Aorta (tissue), 5 donors: ENCODE results near the gene CCM2L. TPM values are rescaled to one million over a fixed set of nuclear protein-coding genes. Genes with fewer than 3 reads are reported as not detected.
A peak's percentile ranks its signal among the peaks of the same experiment; 100 is the strongest.
"Not testable (repeated sequence)": the region's sequence is repeated elsewhere in the genome, so short reads cannot be mapped to it uniquely, and the experiment has no call there.

Source experiments
- ATAC-seq: fragments of 200-7000 bp; cut with Tn5 transposase; one replicate; pipeline ENCODE4 v1.9.1; 2022; ENCODE audit warnings: moderate library complexity; ENCODE audit not compliant: low FRiP score
- DNase-seq, 2 donors: peaks; one replicate each; pipeline ENCODE4 v3.0.0-alpha.2; 2020
- H3K27ac ChIP-seq, 2 donors: one replicate each; pipeline ENCODE4 v1.5.1; 2013; ENCODE audit warnings: low read length in 2 of 2, mild to moderate bottlenecking in 2 of 2, moderate library complexity in 2 of 2, control low read depth in 1 of 2, inconsistent platforms in 1 of 2, low read depth in 1 of 2
- H3K27me3 ChIP-seq, 2 donors: one replicate each; pipeline ENCODE4 v1.6.1; 2013; ENCODE audit warnings: control low read depth in 1 of 2, low read length in 1 of 2, mild to moderate bottlenecking in 1 of 2, moderate library complexity in 1 of 2; ENCODE audit not compliant: insufficient read depth in 2 of 2, control insufficient read depth in 1 of 2
- H3K36me3 ChIP-seq, 2 donors: one replicate each; pipeline ENCODE4 v1.6.1; 2013; ENCODE audit warnings: control low read depth in 1 of 2, low read length in 1 of 2, mild to moderate bottlenecking in 1 of 2; ENCODE audit not compliant: insufficient read depth in 2 of 2, control insufficient read depth in 1 of 2
- H3K4me1 ChIP-seq, 2 donors: one replicate each; pipeline ENCODE4 v1.6.1; 2013; ENCODE audit warnings: low read length in 2 of 2, control low read depth in 1 of 2, mild to moderate bottlenecking in 1 of 2, moderate library complexity in 1 of 2; ENCODE audit not compliant: insufficient read depth in 2 of 2, control insufficient read depth in 1 of 2
- H3K4me3 ChIP-seq, 2 donors: one replicate each; pipeline ENCODE4 v1.5.1; 2013; ENCODE audit warnings: low read length in 2 of 2, control low read depth in 1 of 2, mild to moderate bottlenecking in 1 of 2
- H3K9me3 ChIP-seq: one replicate; pipeline ENCODE4 v1.6.1; 2013; ENCODE audit warnings: mild to moderate bottlenecking, low read length; ENCODE audit not compliant: control insufficient read depth
- WGBS, 2 donors: extraction: QIAGEN DNeasy Blood & Tissue Kit; methylation state at CpG; one replicate each; pipeline ENCODE4 v1.1.7; 2013; 5-methylcytosine and 5-hydroxymethylcytosine counted together
- intact Hi-C, 2 donors: fragments of 100-400 bp; cut with DNase I; formaldehyde crosslinking; loops; one replicate each; pipeline versions ENCODE4 v1.14.2 to v1.15.0; 2022
- polyA plus RNA-seq, 2 donors: library from polyadenylated mRNA; stranded (reverse); fragments of 200-250 nt; gene quantifications; one replicate each; pipeline ENCODE4 v1.2.3, GENCODE V29; 2013
- total RNA-seq, 2 donors: library from RNA; stranded (reverse); fragmentation: NEBNext Ultra II Directional; extraction: Animal tissue kit (Norgen Biotek cat#: 25700); gene quantifications; one replicate each; pipeline ENCODE4 v1.2.1, GENCODE V29; 2021
- donor health status: healthy with polysubstance abuse.
- donor health status: Bipolar disorder and iron deficiency.
- donor health status: DM: no; HTN: no; CAD: no.
- donor health status: DM: no; HTN: no; CAD: no.
- donor health status: DM: yes; HTN: yes; CAD: no.

CCM2L gene
- total and polyA plus RNA-seq, 4 donors: 0.88 to 11.0 (median 4.6) TPM

DNA sequence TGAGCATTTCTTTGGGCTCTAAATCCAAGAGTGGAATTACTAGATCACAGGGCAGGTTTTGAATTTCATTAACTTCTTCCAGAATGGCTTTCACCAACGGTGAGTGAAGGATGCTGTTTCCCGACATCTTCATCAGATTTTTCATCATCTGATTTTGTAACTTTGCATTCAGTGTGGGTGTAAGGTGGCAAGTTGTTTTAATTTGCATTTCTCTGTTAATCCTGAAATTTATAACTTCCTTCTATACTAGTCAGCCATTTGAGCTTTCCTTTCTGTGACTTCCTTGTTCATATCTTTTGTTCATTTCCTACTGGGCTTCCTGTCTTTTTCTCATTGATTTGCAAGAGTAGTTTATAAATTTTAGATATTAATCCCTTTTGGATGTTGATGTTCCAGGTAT lies 23.1 kb downstream of the CCM2L start:
- 73 to 76% methylated on average over 2 of the region's 2 CpGs for WGBS, 2 donors
- no peaks in the 10 kb centered on the region for H3K36me3 ChIP-seq
- H3K4me3 ChIP-seq: no peak overlapping the region
- DNase-seq: no peak
- H3K4me1 ChIP-seq: no peaks in the 10 kb centered on the region
- peaks cover 2% of the 10 kb centered on the region for H3K9me3 ChIP-seq
- no peak for ATAC-seq
- no peaks in the 10 kb centered on the region for H3K27me3 ChIP-seq
- H3K27ac ChIP-seq: no peak overlapping the region
- intact Hi-C loops: loop anchor here (5.0 to 10.0 kb wide), 4 partner anchors 79 to 211 kb away; partner anchors contain the start of gene PDRG1 (in 1 of the 2)

DNA sequence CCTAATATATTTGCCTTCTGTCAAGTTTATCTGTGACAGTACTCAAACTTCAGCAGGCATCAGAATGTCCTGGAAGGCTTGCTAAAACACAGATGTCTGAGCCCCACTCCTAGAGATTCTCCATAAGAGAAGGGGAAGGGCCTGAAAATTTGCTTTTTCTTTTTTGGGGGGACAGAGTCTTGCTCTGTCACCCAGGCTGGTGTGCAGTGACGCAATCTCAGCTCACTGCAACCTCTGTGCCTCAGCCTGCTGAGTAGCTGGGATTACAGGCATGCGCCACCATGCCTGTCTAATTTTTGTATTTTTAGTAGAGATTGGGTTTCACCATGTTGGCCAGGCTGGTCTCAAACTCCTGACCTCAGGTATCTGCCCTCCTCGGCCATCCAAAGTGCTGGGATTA lies 23.5 kb downstream of the CCM2L start:
- not testable (repeated sequence) for H3K27me3 ChIP-seq, H3K36me3 ChIP-seq, DNase-seq, H3K4me3 ChIP-seq, H3K9me3 ChIP-seq, H3K27ac ChIP-seq, ATAC-seq, H3K4me1 ChIP-seq
- WGBS, 2 donors: 82 to 87% methylated on average over 3 of the region's 3 CpGs
- intact Hi-C loops: loop anchor here (5.0 to 10.0 kb wide), 4 partner anchors 79 to 211 kb away; partner anchors contain the start of gene PDRG1 (in 1 of the 2)

DNA sequence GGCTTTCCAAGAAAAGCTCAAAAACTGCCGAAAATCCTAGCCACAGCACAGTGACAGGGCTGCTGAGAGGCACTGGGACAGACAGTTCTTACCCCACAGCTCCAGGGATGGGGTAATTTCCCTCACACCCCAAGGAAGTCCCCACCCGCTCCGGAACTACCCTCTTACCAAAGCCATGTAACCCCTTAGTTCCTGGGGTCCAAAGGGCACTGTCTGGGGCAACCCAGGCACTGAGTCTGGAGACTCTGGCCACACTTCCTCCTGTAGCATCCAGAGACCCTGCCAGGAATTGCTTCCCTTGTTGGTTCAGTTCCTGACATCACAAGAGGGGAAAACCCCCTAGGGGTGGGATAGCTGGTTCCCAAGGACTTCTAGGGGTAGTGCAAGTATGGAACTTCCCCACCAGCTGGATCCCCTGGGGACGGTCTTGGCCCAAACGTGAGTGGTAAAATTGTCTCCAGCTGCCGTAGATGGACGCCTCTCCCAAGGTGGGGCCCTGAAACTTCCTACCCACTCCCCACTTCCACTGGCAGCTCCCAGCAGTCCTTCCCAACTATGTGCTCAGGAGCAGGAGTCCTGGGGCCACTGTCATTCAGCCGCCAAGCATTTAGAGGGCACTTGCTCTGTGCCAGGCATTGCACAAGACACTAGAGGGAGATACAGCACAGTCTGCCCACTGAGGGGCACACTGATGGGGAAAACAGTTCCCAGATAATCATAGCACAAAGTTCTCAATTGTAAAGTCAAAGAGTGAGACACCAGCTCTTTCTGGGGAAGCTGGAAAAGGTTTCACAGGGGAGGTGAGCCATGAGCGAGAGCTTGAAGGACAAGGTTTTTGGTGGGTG lies 24.6 kb downstream of the CCM2L start:
- no peaks in the 10 kb centered on the region for H3K27me3 ChIP-seq
- no peak overlapping the region for H3K27ac ChIP-seq
- no peak overlapping the region for H3K4me3 ChIP-seq
- intact Hi-C loops: loop anchor here (5.0 to 10.0 kb wide), 4 partner anchors 80 to 213 kb away; partner anchors contain the start of gene PDRG1 (in 1 of the 2)
- ATAC-seq (no peak), DNase-seq (peak; percentile 51)
- H3K4me1 ChIP-seq: no peaks in the 10 kb centered on the region
- no peaks in the 10 kb centered on the region for H3K36me3 ChIP-seq
- peaks cover 2% of the 10 kb centered on the region for H3K9me3 ChIP-seq
- 42 to 47% methylated on average over 9 of the region's 9 CpGs for WGBS, 2 donors

DNA sequence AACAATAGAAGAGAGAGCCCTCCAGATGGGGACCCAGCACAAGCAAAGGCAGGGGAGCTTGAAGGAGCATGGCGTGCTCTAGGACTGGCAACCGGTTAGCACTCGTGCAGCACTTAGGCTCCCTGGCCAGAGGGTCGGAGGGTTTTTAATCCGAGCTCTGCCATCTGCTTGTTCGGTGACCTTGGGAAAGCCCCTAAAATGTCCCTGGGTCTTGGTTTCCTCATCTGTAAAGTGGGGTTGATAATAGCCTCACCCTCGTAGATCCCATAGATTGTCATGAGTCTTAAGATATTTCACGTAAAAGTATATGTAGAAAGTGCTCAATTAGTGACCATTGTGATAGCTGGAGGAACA lies 25.2 kb downstream of the CCM2L start:
- WGBS, 2 donors: 80 to 87% methylated on average over 8 of the region's 8 CpGs
- Histone ChIP-seq H3K36me3 (no peaks in the 10 kb centered on the region), H3K9me3 (peaks cover 2% of the 10 kb centered on the region), H3K27me3 (peaks cover 0 to 2% of the 10 kb centered on the region in 2 donors), H3K27ac (no peak overlapping the region), H3K4me3 (no peak overlapping the region), H3K4me1 (no peaks in the 10 kb centered on the region)
- intact Hi-C loops: loop anchor here (10.0 kb wide), 2 partner anchors 81 to 181 kb away; partner anchors contain the start of gene PDRG1 (in 1 of the 2)
- no peak for ATAC-seq
- DNase-seq: no peak

DNA sequence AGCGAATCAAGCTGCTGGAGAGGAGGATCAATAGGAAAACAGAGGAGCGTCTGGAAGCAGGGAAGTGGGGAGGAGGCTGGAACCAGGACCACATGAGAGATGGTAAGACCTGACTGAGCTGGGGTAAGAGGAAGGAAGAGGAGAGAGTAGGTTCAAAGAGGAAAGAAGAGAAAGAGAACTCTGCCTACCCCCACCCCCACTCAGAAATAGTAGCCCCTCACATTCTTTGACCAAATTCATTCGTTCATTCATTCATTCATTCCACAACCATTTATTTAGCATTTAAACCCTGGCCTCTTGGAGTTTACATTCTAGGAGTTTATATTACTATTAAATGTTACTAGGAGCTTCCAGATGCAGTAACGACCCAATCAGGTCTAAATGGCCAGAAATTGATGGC lies 26.0 kb downstream of the CCM2L start:
- no peak for DNase-seq
- intact Hi-C loops: loop anchor here (10.0 kb wide), 2 partner anchors 81 to 181 kb away; partner anchors contain the start of gene PDRG1 (in 1 of the 2)
- WGBS, 2 donors: 46 to 49% methylated on average over 4 of the region's 4 CpGs
- ATAC-seq: no peak
- H3K36me3 ChIP-seq: no peaks in the 10 kb centered on the region
- no peak overlapping the region for H3K27ac ChIP-seq
- H3K9me3 ChIP-seq: peaks cover 2% of the 10 kb centered on the region
- H3K4me3 ChIP-seq: no peak overlapping the region
- no peaks in the 10 kb centered on the region for H3K4me1 ChIP-seq
- peaks cover 0 to 2% of the 10 kb centered on the region in 2 donors for H3K27me3 ChIP-seq

DNA sequence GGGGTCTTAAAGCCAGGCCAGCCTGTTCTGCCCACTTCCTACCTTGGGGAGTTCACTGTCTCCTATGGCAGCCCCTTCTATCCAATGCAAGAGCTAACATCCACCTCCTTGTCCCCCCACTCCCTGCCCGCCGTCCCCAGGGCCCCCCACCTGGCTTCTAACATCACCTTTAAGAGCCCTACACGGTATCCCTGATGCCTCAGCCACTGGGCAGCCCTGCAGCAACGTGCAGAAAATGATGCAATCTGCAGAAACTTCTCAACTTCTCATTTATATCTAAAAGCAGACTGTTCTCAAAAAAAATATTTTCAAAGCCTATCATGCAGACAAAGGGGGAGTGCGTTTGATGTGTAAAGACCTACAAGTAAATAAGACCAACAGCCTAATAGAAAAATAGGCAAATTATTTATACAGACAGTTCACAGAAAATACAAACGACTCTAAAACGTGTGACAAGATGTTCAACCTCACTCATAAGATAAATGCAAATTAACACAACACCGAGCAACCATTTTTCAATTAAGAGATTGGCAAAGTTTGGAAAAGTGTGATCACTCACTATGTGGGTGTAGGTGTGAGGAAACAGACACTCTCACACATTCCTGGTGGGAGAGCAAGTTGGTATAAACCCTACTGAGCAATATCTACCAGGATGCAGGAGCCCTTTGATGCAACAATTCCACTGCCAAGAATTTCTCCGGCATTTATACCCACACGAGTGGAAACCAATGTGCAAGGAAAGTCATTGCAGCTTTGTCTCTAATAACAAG lies 26.7 kb downstream of the CCM2L start:
- WGBS, 2 donors: 42 to 47% methylated on average over 10 of the region's 10 CpGs
- intact Hi-C loops: loop anchor here (10.0 kb wide), 2 partner anchors 82 to 182 kb away; partner anchors contain the start of gene PDRG1 (in 1 of the 2)

DNA sequence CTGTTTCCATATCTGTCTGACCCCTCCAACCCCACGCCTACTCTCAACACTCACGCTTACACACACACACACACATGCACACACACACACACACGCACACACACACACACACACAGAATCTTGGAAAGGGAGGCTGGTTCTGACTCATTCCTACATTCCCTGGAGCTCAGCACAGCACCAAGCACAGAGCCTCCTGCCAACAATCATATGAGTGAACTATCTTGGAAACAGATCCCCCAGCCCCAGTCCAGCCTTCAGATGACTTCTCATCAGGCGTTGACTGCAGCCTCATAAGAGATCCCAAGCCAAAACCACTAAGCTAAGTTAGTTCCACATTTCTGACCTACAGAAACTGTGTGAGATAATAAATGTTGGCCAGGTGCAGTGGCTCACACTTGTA lies 27.7 kb downstream of the CCM2L start:
- no peaks in the 10 kb centered on the region for H3K4me1 ChIP-seq
- H3K27me3 ChIP-seq: peaks cover 0 to 2% of the 10 kb centered on the region in 2 donors
- WGBS, 2 donors: 31 to 36% methylated on average over 4 of the region's 4 CpGs
- no peak overlapping the region for H3K27ac ChIP-seq
- ATAC-seq (no peak), DNase-seq (no peak)
- H3K4me3 ChIP-seq: no peak overlapping the region
- intact Hi-C loops: loop anchor here (10.0 kb wide), 2 partner anchors 83 to 183 kb away; partner anchors contain the start of gene PDRG1 (in 1 of the 2)
- H3K36me3 ChIP-seq: no peaks in the 10 kb centered on the region
- peaks cover 2% of the 10 kb centered on the region for H3K9me3 ChIP-seq

More for the DNA sequence above, 26.7 kb downstream of the CCM2L start:
- H3K27me3 ChIP-seq: peaks cover 0 to 2% of the 10 kb centered on the region in 2 donors
- H3K36me3 ChIP-seq: no peaks in the 10 kb centered on the region
- ATAC-seq: no peak
- H3K27ac ChIP-seq: no peak overlapping the region
- no peak overlapping the region for H3K4me3 ChIP-seq
- no peak for DNase-seq
- H3K9me3 ChIP-seq: peaks cover 2% of the 10 kb centered on the region
- no peaks in the 10 kb centered on the region for H3K4me1 ChIP-seq

DNA sequence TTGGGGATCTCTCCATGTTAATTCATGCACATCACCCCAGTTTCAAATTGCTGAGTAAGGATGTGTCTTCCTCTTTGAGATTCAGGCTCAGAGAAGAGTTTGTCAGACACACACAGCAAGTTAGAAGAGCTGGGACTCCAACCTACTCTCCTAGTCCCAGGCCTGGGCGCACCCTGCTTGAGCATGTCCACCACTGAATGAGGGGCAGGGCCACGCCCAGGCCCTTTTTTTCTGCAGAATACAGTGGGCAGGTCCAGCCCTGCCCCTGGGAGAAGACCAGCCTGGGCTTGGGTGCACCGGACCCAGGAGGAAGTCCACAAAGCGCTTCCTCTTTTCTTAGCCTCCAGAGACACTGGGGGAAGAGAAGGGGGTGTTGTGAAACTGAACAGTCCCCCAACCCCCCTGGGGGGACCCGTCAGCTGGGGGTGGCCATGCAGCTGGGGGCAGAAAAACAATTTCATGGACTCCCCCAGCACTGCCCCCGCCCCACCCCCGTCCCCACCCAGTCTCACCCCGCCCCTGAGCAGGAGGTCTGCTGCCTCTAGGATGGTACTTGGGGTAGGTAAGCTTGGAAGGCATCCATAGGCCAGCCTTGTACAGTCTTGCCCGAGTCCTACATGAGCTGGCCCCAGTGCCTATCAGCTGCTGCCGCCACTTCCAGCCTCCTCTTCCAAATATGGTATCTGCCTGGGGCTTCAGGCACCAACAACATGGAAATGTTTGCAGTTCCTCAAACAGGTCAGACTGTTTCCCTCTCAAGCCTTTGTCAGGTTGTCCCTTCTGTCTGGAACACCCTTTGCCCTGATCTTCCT lies 30.1 kb downstream of the CCM2L start:
- peaks cover 0 to 2% of the 10 kb centered on the region in 2 donors for H3K27me3 ChIP-seq
- ATAC-seq (peak; percentile 70), DNase-seq (peak in 1 of 2 donors; percentile 80)
- H3K4me3 ChIP-seq: no peak overlapping the region
- no peaks in the 10 kb centered on the region for H3K36me3 ChIP-seq
- no peaks in the 10 kb centered on the region for H3K4me1 ChIP-seq
- 59 to 63% methylated on average over 9 to 10 of the region's 10 CpGs for WGBS, 2 donors
- H3K9me3 ChIP-seq: peaks cover 2% of the 10 kb centered on the region
- H3K27ac ChIP-seq: no peak overlapping the region
- intact Hi-C loops: no loop called here
